Tibial artery (tissue), 4 donors: Measurements from ENCODE around the gene CTNND2.

ENCODE experiments used
- DNase-seq, 2 donors: peaks; one replicate each; pipeline ENCODE4 v3.0.0-alpha.2; 2019
- H3K27ac ChIP-seq, 2 donors: fragments of 200-600 bp; sonication (generic) in 1 of 2; 1 replicate in 1 of 2; 2 replicates in 1 of 2; pipeline ENCODE4 v1.5.1; 2018 to 2019; ENCODE audit warnings: mild to moderate bottlenecking in 1 of 2
- H3K27me3 ChIP-seq, 2 donors: fragments of 200-600 bp; sonication (generic) in 1 of 2; one replicate each; pipeline versions ENCODE4 v1.5.1 to v1.6.0; 2016 to 2019
- H3K36me3 ChIP-seq, 3 donors: fragments of 200-600 bp; sonication (generic) in 2 of 3; one replicate each; pipeline ENCODE4 v1.5.1; 2016 to 2019; ENCODE audit warnings: mild to moderate bottlenecking in 2 of 3
- H3K4me1 ChIP-seq, 4 donors: fragments of 200-600 bp; sonication (generic) in 2 of 4; 1 replicate in 3 of 4; 2 replicates in 1 of 4; pipeline ENCODE4 v1.5.1; 2016 to 2019
- H3K4me3 ChIP-seq, 2 donors: fragments of 200-600 bp; sonication (generic) in 1 of 2; 1 replicate in 1 of 2; 2 replicates in 1 of 2; pipeline ENCODE4 v1.5.1; 2018 to 2019; ENCODE audit warnings: mild to moderate bottlenecking in 2 of 2
- H3K9me3 ChIP-seq, 3 donors: fragments of 200-600 bp; sonication (generic) in 1 of 3; one replicate each; pipeline ENCODE4 v1.5.1; 2016 to 2019
- CTCF ChIP-seq, 2 experiments: fragments of 200-600 bp in 1 of 2; fragments of 450-650 bp in 1 of 2; IDR thresholded peaks; one replicate each; pipeline ENCODE4 v1.5.1; 2017 to 2019; ENCODE audit warnings: antibody characterized with exemption in 2 of 2, mild to moderate bottlenecking in 1 of 2, moderate library complexity in 1 of 2
- intact Hi-C: fragments of 100-400 bp; cut with DNase I; formaldehyde crosslinking; loops from one replicate; pipeline ENCODE4 v1.15.0; 2023; ENCODE audit warnings: low total_unique reads

CTNND2 gene

DNA sequence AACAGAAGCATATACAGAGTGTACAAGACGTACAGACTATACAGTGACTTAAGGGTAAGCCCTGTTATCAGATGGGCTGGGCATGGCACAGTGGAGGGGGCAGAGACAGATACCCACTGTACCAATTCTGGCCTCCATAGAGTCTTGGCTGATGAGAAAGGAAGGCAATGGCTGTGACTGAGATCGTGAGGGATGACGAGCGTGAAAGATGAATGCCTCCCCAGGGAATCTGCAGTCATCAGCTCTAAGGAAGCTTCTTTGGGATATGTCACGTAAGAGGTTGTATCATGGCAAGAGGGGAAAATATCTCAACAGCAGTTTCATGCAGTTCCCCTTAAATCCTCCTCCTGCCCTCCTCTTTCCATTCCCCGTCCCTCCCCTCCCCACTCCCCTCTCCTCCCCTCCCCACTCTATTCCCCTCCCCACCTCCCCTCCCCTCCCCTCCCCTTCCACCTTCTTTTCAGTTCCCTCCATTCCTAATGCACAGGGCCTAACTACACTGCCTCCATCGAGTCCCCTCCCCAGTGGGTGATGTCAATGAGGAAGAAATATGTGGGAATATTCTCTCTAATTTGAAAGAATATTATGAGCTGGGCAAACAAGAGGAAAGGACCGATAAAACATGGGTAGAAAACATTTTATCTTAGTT, 916.8 kb downstream of the CTNND2 start:
- H3K9me3 ChIP-seq, result no peaks in the 10 kb centered on the region
- H3K4me3 ChIP-seq, result no peak overlapping the region
- no peak for DNase-seq
- no peaks in the 10 kb centered on the region for H3K36me3 ChIP-seq
- H3K27ac ChIP-seq, result no peak overlapping the region
- TF ChIP-seq CTCF (IDR thresholded peaks at IDR 0.05), result no peak
- H3K4me1 ChIP-seq, result no peaks in the 10 kb centered on the region
- H3K27me3 ChIP-seq, result peaks cover 0 to 13% of the 10 kb centered on the region in 2 donors
- intact Hi-C loops, result no loop called here

- H3K27ac ChIP-seq, result no peak overlapping the region
- intact Hi-C loops, result no loop called here
- H3K27me3 ChIP-seq, result peaks cover 0 to 13% of the 10 kb centered on the region in 2 donors
- no peak for TF ChIP-seq CTCF (IDR thresholded peaks at IDR 0.05)
- H3K9me3 ChIP-seq, result no peaks in the 10 kb centered on the region
- no peaks in the 10 kb centered on the region for H3K36me3 ChIP-seq
- H3K4me3 ChIP-seq, result no peak overlapping the region
- peaks cover 0 to 5% (median 2%) of the 10 kb centered on the region in 4 donors for H3K4me1 ChIP-seq
- no peak for DNase-seq
Observed at GRCh38 chr5:10985721-10986110, 918.5 kb downstream of the CTNND2 start.

- no peak for TF ChIP-seq CTCF (IDR thresholded peaks at IDR 0.05)
- Histone ChIP-seq H3K27me3 (peaks cover 0 to 13% of the 10 kb centered on the region in 2 donors), H3K36me3 (no peaks in the 10 kb centered on the region), H3K9me3 (no peaks in the 10 kb centered on the region), H3K4me1 (peaks cover 0 to 5% (median 2%) of the 10 kb centered on the region in 4 donors), H3K27ac (no peak overlapping the region), H3K4me3 (no peak overlapping the region)
- no peak for DNase-seq
- intact Hi-C loops, result no loop called here
Observed at GRCh38 chr5:10985091-10985720, 919.0 kb downstream of the CTNND2 start.

GRCh38 chr5:10984021-10984715, 920.1 kb downstream of the CTNND2 start:
- peaks cover 0 to 13% of the 10 kb centered on the region in 2 donors for H3K27me3 ChIP-seq
- no peak for TF ChIP-seq CTCF (IDR thresholded peaks at IDR 0.05)
- H3K36me3 ChIP-seq, result no peaks in the 10 kb centered on the region
- H3K27ac ChIP-seq, result no peak overlapping the region
- intact Hi-C loops, result no loop called here
- H3K9me3 ChIP-seq, result no peaks in the 10 kb centered on the region
- no peak for DNase-seq
- H3K4me3 ChIP-seq, result no peak overlapping the region
- H3K4me1 ChIP-seq, result peaks cover 0 to 5% (median 2%) of the 10 kb centered on the region in 4 donors

- DNase-seq, result no peak
- no peaks in the 10 kb centered on the region for H3K9me3 ChIP-seq
- H3K27me3 ChIP-seq, result peaks cover 0 to 11% of the 10 kb centered on the region in 2 donors
- no peak overlapping the region for H3K4me3 ChIP-seq
- TF ChIP-seq CTCF (IDR thresholded peaks at IDR 0.05), result no peak
- intact Hi-C loops, result no loop called here
- H3K36me3 ChIP-seq, result no peaks in the 10 kb centered on the region
- H3K27ac ChIP-seq, result no peak overlapping the region
- H3K4me1 ChIP-seq, result peaks cover 0 to 5% (median 2%) of the 10 kb centered on the region in 4 donors
Observed at GRCh38 chr5:10982626-10983025, 921.6 kb downstream of the CTNND2 start.
